Neural cell (in vitro differentiated cells): ENCODE measurements around the gene RPS16.

Experiments
- EZH2 ChIP-seq: fragments of 200-600, 300-800 bp; shearing (Covaris generic), sonication (generic); IDR thresholded peaks from 2 replicates; pipeline ENCODE4 v1.6.1; 2014; ENCODE audit warnings: antibody characterized with exemption, low read length, borderline replicate concordance, mild to moderate bottlenecking; ENCODE audit not compliant: insufficient read depth, poor library complexity, severe bottlenecking
- POLR2AphosphoS5 ChIP-seq: IDR thresholded peaks from 2 replicates; pipeline ENCODE4 v1.6.1; 2012
- SMC3 ChIP-seq: fragments of 450-650 bp; conservative IDR thresholded peaks from 2 replicates; pipeline ENCODE4 v1.6.1; 2014; ENCODE audit warnings: antibody characterized with exemption, mild to moderate bottlenecking, moderate library complexity; ENCODE audit not compliant: poor library complexity
- TF ChIP-seq, protein P1 (sequence below): fragments of 450-650 bp; IDR thresholded peaks from 2 replicates; pipeline ENCODE4 v1.5.1; 2014; ENCODE audit warnings: antibody characterized with exemption, mild to moderate bottlenecking, moderate library complexity; ENCODE audit not compliant: poor library complexity, severe bottlenecking
- TF ChIP-seq, protein P2 (sequence below): IDR thresholded peaks from 2 replicates; pipeline ENCODE4 v1.6.1; 2012; ENCODE audit warnings: borderline replicate concordance

DNA sequence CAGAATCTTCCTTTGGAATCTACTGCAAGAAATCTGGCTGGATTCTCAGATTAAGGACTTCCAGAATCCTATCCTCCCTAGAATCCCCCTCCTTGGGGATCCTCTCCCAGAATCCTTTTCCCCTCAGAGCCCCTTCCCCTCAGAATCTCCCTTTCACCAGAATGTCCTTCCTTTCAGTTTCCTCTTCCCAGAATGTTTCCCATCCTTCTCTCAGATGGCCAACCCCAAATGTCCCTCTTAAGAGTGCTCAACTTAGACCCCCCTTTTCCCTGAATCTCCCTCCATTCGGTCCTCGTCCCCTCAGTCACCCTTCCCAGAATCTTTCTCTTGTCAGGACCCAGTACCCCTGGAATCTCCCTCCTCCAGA is 584 bp upstream of the RPS16 start:
- TF ChIP-seq EZH2 (no peak), POLR2AphosphoS5 (no peak), SMC3 (no peak)
- TF ChIP-seq, protein P1, sequence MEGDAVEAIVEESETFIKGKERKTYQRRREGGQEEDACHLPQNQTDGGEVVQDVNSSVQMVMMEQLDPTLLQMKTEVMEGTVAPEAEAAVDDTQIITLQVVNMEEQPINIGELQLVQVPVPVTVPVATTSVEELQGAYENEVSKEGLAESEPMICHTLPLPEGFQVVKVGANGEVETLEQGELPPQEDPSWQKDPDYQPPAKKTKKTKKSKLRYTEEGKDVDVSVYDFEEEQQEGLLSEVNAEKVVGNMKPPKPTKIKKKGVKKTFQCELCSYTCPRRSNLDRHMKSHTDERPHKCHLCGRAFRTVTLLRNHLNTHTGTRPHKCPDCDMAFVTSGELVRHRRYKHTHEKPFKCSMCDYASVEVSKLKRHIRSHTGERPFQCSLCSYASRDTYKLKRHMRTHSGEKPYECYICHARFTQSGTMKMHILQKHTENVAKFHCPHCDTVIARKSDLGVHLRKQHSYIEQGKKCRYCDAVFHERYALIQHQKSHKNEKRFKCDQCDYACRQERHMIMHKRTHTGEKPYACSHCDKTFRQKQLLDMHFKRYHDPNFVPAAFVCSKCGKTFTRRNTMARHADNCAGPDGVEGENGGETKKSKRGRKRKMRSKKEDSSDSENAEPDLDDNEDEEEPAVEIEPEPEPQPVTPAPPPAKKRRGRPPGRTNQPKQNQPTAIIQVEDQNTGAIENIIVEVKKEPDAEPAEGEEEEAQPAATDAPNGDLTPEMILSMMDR: no peak
- TF ChIP-seq, protein P2, sequence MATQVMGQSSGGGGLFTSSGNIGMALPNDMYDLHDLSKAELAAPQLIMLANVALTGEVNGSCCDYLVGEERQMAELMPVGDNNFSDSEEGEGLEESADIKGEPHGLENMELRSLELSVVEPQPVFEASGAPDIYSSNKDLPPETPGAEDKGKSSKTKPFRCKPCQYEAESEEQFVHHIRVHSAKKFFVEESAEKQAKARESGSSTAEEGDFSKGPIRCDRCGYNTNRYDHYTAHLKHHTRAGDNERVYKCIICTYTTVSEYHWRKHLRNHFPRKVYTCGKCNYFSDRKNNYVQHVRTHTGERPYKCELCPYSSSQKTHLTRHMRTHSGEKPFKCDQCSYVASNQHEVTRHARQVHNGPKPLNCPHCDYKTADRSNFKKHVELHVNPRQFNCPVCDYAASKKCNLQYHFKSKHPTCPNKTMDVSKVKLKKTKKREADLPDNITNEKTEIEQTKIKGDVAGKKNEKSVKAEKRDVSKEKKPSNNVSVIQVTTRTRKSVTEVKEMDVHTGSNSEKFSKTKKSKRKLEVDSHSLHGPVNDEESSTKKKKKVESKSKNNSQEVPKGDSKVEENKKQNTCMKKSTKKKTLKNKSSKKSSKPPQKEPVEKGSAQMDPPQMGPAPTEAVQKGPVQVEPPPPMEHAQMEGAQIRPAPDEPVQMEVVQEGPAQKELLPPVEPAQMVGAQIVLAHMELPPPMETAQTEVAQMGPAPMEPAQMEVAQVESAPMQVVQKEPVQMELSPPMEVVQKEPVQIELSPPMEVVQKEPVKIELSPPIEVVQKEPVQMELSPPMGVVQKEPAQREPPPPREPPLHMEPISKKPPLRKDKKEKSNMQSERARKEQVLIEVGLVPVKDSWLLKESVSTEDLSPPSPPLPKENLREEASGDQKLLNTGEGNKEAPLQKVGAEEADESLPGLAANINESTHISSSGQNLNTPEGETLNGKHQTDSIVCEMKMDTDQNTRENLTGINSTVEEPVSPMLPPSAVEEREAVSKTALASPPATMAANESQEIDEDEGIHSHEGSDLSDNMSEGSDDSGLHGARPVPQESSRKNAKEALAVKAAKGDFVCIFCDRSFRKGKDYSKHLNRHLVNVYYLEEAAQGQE: no peak
